Ureter (tissue), 1 donor: ENCODE results near the gene ADAMTS16. TPM values are rescaled to one million over a fixed set of nuclear protein-coding genes. Genes with fewer than 3 reads are reported as not detected.

Experiments
- DNase-seq: peaks from one replicate; pipeline ENCODE4 v3.0.0-alpha.2; 2020; ENCODE audit warnings: low spot score
- total RNA-seq: library from RNA; stranded (reverse); gene quantifications from one replicate; pipeline ENCODE4 v1.2.4, GENCODE V29; 2023
- donor health status: DM: yes; HTN: yes; CAD: no.

The ADAMTS16 gene
- total RNA-seq, 1 donor from 2014 or later, result 0.52 TPM

- peak; percentile 68 for DNase-seq
These were observed 1.7 kb downstream of the ADAMTS16 start for GRCh38 chr5:5141625-5142525.

GRCh38 chr5:5144441-5144840, 4.3 kb downstream of the ADAMTS16 start:
- DNase-seq, result no peak

DNA sequence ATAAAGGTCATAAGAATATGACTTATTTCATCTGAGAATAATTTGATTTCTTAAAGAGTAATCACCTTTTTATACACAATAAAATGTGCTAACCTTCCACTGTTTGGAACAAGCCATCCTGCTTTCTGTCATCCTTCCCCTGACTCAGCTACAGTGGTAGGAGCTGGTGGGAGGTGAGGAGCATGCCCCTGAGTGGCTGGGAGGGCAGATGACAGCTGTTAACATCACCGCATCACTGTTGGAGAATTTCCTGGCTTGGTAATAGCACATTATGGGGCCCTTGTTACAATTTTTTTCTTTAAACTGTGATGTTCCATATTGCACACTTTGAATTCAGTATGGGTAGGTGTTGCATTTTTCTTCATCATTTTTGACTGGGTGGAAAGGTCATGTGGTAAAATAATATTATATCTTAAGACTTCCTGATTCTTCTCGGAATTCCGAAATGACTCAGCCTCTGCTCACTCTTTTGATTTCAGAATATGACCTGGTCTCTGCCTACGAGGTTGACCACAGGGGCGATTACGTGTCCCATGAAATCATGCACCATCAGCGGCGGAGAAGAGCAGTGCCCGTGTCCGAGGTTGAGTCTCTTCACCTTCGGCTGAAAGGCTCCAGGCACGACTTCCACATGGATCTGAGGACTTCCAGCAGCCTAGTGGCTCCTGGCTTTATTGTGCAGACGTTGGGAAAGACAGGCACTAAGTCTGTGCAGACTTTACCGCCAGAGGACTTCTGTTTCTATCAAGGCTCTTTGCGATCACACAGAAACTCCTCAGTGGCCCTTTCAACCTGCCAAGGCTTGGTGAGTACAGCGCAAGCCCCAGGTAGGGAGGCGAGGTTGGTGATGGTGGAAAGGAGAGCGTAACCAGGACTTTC, 5.8 kb downstream of the ADAMTS16 start:
- no peak for DNase-seq

- no peak for DNase-seq
These were observed 6.5 kb downstream of the ADAMTS16 start for GRCh38 chr5:5146530-5147160.

- DNase-seq, result no peak
These were observed 9.0 kb downstream of the ADAMTS16 start for GRCh38 chr5:5149154-5149553.

GRCh38 chr5:5150667-5151066, 10.5 kb downstream of the ADAMTS16 start:
- DNase-seq, result no peak

GRCh38 chr5:5154733-5155132, 14.6 kb downstream of the ADAMTS16 start:
- no peak for DNase-seq

- DNase-seq, result no peak
These were observed 15.5 kb downstream of the ADAMTS16 start for GRCh38 chr5:5155617-5156016.

DNA sequence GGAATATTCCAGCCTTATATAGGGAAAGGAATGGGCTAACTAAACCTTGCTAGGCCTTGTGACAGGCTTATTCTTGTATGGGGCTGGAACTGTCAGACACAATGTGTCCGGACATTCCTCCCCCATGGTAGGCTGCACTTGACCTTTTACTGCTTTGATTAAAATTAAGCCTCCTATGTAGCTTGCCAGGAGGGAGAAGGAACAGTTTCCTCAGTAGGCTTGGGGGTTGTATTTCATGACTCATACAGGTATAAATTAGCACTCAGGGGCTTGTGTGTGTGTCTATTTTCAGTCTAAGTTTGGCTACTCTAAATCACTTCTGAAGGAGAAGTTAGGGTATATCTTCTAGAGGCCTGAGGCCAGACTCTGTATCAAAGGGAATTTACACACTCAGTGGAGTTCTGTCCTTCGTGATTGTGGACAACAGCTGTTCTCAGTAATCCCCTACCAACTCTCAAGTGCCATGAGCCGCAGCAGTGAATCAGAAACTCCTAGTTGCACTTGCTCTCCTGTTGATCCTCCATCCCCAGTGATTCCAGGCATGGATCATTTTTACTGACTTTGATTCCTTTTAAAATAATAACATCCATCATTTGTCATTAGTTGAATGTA, 16.4 kb downstream of the ADAMTS16 start:
- DNase-seq, result no peak

- DNase-seq, result no peak
These were observed 18.4 kb downstream of the ADAMTS16 start for GRCh38 chr5:5158472-5158895.

GRCh38 chr5:5159282-5160103, 19.4 kb downstream of the ADAMTS16 start:
- DNase-seq, result no peak

DNA sequence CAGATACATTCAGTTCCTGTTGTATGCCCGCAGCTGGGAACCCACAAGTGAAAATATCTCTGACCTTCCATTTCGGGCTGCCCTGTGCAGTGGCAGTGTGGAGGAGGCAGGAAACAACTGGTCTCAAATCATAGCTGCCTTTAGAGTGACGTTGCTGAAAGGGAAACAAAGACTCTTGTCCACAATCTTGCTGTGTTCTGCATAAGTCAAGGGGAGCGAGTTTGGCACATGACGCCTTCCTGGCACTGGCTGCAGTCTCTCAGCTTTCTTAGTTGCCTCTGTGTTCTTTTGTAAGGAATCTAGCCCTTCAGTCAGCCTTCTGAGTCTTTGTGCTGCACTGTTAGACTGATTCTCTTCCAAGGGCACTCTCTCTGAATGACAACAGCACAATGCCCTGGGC, 24.0 kb downstream of the ADAMTS16 start:
- no peak for DNase-seq

DNA sequence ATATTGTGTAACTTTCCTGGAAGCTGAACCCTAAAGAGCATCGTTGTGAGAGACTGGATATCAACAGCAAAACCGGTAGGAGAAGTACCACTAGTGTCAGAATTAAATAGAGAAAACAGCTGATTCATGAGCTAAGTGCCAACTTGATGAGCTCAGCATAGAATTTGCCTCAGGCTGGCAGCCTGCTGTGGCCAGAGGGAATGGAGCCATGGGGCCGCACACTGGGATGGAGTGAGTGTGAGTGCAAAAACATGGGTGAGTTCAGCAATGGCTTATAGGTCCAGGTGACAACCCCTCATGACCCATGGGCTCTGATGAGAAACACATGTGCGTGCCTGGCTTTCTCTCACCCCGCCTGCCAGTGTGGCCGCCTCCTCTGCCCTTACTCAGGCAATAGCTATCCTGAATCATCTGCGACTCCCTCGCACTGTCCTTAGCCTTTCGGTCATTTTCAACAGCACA, 25.4 kb downstream of the ADAMTS16 start:
- no peak for DNase-seq

- DNase-seq, result no peak
These were observed 29.3 kb downstream of the ADAMTS16 start for GRCh38 chr5:5169466-5169865.

- no peak for DNase-seq
These were observed 38.0 kb downstream of the ADAMTS16 start for GRCh38 chr5:5178136-5178535.

DNA sequence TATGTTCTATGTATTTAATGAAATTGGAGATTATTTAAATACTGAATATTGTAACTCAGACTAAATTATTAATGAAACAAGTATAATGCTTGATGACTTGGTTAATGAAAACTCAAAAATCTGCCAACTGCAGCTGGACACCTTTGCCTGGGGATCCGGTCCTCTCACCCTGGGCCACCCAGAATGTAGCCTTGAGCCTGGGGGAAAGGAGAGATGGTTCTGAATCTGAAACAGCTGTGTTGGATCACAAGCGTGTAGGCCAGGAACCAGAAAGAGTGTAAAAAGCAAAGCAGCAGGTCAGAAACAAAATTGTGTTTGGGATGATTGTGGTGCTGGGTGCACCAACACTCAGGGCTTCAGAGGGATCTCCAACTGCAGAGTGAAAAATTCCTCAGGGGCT, 38.5 kb downstream of the ADAMTS16 start:
- DNase-seq, result no peak

DNA sequence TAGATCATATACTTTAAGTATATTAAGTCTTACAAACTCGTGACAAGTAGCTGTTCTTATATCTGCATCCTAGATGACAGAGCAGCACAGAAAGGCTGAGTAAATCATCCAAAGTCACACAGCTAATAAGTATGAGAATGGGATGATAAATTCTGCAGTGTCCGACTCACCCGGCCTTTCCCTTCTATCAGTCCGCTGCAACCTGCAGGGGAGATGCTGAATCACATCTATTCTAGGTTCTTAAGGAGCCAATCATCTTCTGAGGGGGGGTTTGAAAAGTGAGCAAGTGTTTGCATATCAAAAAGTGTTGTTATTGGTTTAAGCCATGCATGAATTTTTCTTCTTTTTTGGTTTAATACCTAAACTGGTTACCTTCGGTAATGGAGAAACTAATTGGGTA, 38.9 kb downstream of the ADAMTS16 start:
- DNase-seq, result no peak

DNA sequence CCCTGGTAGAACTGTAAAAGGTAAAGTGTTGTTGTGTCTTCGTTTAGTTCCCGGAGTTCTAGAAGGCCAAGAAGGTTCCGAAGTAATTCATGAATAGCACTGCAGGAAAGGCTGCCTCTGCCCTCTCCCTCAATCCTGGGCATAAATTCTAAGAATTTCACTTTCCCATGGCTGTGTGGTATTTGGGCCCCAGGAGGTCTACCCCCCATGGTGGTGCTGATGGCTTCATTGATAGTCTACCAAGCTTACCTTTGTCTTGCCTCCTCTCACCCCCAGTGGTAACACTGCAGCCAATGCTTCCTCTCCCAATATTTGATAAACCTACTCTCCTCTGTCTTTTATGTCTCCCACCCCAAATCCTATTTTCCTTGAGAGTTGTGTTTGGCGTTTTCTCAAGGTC, 39.5 kb downstream of the ADAMTS16 start:
- DNase-seq, result no peak

- DNase-seq, result no peak
These were observed 41.7 kb downstream of the ADAMTS16 start for GRCh38 chr5:5181650-5182324.

DNA sequence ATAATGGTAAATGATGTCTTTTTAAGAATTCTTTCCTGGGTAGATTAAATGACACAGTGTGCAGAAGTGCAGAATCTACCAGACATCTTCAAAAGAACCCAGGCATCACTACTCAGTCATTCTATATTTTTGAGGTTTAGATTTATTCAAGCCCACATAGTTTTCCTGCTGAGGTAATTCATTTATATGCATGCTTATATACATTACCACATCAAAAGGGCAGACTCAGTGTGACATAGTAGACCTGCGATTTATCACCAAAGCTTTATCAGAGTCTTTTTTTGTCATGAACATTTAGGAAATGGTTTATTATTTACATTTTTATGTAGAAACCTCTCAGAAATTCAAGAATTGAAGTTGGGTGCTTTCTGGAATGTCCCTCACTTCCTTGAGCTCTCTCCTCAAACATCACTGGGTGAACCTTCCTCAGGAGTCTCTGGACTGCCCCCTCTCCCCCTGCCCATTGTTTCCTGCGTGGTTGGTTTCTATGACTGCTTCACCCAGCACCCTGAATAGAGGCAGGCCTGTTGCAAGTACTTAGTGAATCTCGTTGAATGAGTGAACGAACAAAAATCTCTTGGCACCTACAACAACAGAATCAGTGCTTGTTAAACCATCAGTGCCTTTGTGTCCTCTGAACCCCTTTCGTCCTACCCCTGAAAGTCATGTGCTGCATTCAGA, 42.5 kb downstream of the ADAMTS16 start:
- no peak for DNase-seq
